ENCODE results near the gene FAM110D. TPM values are rescaled to one million over a fixed set of nuclear protein-coding genes. Genes with fewer than 3 reads are reported as not detected.

The FAM110D gene
- total and polyA plus RNA-seq, 3 donors from 2014 or later: 1.3 to 3.2 (median 1.8) TPM

DNA sequence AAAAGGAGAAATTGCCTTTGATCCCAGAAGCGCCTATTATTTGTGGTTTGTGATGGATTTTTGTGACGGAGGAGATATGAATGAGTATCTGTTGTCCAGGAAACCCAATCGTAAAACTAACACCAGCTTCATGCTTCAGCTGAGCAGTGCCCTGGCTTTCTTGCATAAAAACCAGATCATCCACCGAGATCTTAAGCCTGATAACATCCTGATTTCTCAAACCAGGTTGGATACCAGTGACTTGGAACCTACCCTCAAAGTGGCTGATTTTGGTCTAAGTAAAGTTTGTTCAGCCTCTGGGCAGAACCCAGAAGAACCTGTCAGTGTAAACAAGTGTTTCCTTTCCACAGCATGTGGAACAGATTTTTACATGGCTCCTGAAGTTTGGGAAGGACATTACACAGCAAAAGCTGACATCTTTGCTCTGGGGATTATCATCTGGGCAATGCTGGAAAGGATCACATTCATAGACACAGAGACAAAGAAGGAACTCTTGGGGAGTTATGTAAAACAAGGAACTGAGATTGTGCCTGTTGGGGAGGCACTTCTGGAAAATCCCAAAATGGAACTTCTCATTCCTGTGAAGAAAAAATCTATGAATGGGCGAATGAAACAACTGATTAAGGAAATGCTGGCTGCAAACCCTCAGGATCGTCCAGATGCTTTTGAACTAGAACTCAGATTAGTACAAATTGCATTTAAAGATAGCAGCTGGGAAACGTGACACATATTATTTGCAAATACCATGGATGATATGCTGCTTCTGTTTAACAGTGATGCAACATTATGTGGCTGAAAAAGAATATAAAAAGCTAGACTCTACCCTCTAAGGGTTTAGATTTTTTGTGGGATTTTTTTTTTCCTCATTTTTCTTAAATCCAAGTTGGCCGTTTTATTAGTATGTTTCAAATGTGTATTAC is 36.8 kb upstream of the FAM110D start:
- Histone ChIP-seq H3K27ac (no peak overlapping the region), H3K36me3 (ENCODE audit: low read depth, missing control alignments) (no peaks in the 10 kb centered on the region), H3K27me3 (no peaks in the 10 kb centered on the region), H3K4me3 (no peak overlapping the region), H3K4me1 (no peaks in the 10 kb centered on the region), H3K9me3 (no peaks in the 10 kb centered on the region)
- TF ChIP-seq, protein P1, sequence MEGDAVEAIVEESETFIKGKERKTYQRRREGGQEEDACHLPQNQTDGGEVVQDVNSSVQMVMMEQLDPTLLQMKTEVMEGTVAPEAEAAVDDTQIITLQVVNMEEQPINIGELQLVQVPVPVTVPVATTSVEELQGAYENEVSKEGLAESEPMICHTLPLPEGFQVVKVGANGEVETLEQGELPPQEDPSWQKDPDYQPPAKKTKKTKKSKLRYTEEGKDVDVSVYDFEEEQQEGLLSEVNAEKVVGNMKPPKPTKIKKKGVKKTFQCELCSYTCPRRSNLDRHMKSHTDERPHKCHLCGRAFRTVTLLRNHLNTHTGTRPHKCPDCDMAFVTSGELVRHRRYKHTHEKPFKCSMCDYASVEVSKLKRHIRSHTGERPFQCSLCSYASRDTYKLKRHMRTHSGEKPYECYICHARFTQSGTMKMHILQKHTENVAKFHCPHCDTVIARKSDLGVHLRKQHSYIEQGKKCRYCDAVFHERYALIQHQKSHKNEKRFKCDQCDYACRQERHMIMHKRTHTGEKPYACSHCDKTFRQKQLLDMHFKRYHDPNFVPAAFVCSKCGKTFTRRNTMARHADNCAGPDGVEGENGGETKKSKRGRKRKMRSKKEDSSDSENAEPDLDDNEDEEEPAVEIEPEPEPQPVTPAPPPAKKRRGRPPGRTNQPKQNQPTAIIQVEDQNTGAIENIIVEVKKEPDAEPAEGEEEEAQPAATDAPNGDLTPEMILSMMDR (IDR thresholded peaks at IDR 0.05): no peak
- no peak for TF ChIP-seq POLR2A (IDR thresholded peaks at IDR 0.05)
- intact Hi-C loops (cut with DNase I; ENCODE audit: low total_unique reads): no loop called here
- DNase-seq: no peak
- 79 to 82% methylated on average over 8 of the region's 8 CpGs for WGBS, 2 donors

DNA sequence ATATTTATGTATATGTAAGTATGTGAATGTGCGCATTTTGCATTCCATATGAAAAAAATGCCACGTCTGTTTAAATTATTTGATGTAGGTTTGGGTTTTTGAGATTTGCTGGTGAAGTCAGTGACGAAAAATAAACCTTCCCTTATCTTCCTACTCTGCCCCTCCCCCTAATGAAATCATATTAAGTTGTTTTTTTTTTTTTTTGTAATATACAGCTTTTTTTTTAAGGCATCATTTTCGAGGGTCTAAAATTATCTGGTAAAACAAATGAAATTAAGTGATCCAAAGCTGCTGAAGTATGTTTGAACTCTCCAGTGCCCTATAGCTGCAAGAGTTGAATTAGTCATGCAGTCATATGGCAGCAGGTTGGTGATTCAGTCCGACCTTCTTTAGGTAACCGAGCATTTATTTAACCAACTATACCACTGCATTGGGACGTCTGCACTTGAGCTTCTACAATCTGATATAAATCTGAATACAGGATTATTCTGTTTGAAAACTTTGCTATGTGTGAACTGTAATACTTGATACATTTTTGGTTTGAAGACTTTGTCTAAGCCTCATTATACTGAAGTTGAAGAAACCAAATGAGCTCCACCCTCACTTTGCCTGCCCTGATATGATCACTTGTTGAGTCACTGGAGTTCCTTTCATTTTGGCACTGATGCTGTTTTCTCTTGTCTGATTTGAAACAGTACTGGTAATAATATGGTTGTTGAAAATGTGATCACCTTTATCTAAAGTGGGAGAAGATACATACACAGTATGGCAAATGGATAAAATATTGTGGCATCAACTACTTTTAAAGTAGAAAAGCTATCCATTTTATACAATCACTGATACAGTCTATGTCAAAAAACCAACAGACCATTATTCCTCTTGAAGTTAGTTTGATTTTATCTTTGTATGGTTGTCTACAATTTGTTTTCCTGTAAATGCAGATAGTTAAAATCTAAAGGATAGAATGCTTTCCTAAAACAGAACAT is 35.6 kb upstream of the FAM110D start:
- TF ChIP-seq, protein P1 (IDR thresholded peaks at IDR 0.05): no peak
- TF ChIP-seq POLR2A (IDR thresholded peaks at IDR 0.05): no peak
- Histone ChIP-seq H3K36me3 (ENCODE audit: low read depth, missing control alignments) (no peaks in the 10 kb centered on the region), H3K27ac (no peak overlapping the region), H3K9me3 (no peaks in the 10 kb centered on the region), H3K4me1 (no peaks in the 10 kb centered on the region), H3K27me3 (no peaks in the 10 kb centered on the region), H3K4me3 (no peak overlapping the region)
- intact Hi-C loops (cut with DNase I; ENCODE audit: low total_unique reads): no loop called here
- 89 to 91% methylated on average over 7 of the region's 7 CpGs for WGBS, 2 donors
- no peak for DNase-seq

DNA sequence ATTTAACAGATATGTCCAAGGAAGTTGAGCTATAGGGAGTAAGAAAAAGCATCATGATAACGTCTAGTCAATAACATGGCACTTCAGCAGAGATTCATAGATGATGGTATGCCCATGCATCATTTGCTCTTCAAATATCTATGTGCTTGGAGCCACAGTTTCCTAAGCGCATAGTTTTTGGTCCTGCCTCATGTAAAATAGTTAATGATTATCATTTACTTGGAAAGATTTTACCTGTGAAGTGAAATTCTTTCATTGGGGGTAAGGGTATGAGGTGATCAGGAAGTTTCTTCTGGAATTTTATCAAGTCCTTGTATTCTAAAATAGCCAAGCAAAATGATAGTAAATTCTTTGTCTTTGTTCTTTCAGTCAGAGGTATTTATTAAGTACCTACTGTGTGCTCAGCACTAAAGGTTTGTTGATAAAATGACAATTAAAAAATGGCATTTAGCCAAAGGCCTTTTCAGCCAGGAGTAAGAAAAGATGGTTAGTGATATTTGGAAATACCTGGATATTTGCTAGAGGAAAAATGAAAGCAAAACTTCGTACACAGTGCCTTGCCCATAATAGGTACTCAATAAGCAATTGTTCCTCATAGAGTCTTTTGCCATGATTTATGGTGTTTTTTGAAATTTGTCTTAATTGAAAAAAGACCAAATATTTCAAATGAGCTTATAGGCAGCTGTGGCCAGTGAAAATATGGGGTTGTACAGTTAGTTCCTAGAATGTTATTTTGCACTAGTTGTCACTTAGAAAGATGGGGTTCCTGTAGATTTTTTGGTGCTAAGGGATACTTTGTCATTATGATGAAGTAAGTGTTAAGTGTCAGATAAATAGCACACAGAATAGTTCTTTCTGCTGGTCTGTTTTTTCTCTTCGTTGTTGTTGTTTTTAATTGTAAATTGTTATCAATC is 34.2 kb upstream of the FAM110D start:
- Histone ChIP-seq H3K27me3 (no peaks in the 10 kb centered on the region), H3K4me1 (no peaks in the 10 kb centered on the region), H3K4me3 (no peak overlapping the region), H3K27ac (no peak overlapping the region), H3K36me3 (ENCODE audit: low read depth, missing control alignments) (no peaks in the 10 kb centered on the region), H3K9me3 (no peaks in the 10 kb centered on the region)
- TF ChIP-seq, protein P1 (IDR thresholded peaks at IDR 0.05): no peak
- no peak for TF ChIP-seq POLR2A (IDR thresholded peaks at IDR 0.05)
- DNase-seq: no peak
- intact Hi-C loops (cut with DNase I; ENCODE audit: low total_unique reads): no loop called here
- 84 to 89% methylated on average over 4 of the region's 4 CpGs for WGBS, 2 donors

DNA sequence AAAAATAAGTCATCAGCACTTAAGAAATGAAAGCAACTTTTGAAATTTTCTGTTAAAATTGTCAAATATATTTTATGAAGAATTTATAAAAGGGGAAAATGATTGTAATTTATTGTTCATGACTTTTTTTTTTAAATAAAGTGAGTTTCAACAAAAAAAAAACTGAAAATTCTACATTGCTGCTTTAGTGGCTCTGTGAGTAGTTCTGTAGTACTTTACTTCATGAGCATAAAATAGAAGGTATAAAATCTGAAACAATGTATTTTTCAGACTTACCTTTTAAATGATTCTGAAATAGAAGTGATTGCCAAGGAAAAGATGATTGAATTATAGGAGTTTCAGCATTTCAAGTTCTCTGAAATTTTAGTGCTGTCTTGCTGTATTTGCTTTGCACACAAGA is 33.5 kb upstream of the FAM110D start:
- Histone ChIP-seq H3K9me3 (no peaks in the 10 kb centered on the region), H3K4me1 (no peaks in the 10 kb centered on the region), H3K36me3 (ENCODE audit: low read depth, missing control alignments) (no peaks in the 10 kb centered on the region), H3K27me3 (no peaks in the 10 kb centered on the region), H3K4me3 (no peak overlapping the region), H3K27ac (no peak overlapping the region)
- intact Hi-C loops (cut with DNase I; ENCODE audit: low total_unique reads): no loop called here
- DNase-seq: no peak
- TF ChIP-seq, protein P1 (IDR thresholded peaks at IDR 0.05): no peak
